Umbilical cord (tissue), 2 donors: ENCODE results near the gene NLRP10. TPM values are rescaled to one million over a fixed set of nuclear protein-coding genes. Genes with fewer than 3 reads are reported as not detected.

Experiments
- DNase-seq: peaks from one replicate; pipeline ENCODE4 v3.0.0-alpha.2; 2015; ENCODE audit warnings: low spot score
- total RNA-seq: library from RNA; depleted of rRNA; stranded (reverse); fragments of >200 nt; gene quantifications from one replicate; pipeline ENCODE4 v1.2.3, GENCODE V29; 2014; ENCODE audit warnings: low replicate concordance; ENCODE audit not compliant: insufficient read depth

The NLRP10 gene
- total RNA-seq, 1 donor from 2014 or later = 5.8 TPM

DNA sequence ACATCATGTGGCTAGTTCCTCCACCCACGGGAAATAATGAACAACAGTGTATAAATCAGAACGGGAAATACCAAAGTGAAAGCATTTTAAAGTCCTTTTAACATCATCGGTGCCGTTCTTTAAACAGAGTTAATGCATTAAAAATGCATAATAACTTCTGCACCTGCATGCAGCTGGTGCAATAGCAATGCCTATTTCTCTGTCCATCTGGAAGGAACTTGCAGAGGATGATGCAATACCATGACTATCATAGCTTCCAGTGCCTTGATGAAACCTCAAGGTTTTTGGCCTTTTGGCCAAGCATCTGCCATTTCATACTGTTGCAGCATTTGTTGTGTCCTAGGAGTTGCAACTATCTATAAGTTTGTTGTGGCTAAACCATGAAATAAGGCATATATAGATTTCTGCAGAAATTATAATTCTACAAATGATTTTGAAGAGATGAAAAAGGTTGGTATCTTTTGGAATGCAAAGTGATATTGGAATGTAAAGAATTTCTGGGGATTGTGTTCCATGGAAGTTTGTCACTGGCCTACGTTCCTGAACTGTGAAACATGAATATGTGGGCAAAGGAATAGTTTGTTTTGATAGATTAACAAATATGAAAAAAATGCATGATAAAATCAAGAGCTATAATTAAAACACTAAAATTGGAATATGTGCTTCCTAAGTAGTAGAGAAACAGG lies 12.1 kb upstream of the NLRP10 start:
- DNase-seq = no peak

DNA sequence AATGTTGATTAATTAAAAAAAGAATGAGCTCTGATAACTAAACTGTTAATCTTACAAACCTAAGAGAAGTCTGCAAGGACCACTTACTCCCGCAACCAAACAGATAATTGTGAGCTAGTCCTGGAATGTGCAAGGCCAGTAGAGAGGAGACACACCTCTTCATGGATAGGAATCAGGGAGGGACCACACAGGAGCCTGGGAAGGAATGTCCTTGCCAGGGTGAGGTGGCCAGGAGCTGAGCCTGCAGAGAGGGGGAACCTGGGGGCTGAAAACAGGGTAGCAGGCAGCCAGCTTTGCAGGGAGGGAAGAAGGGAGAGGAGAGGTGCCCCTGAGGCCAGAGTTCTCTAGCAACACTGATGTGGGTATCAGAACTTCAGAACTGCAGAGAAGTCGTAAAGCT lies 9.4 kb upstream of the NLRP10 start:
- no peak for DNase-seq

DNA sequence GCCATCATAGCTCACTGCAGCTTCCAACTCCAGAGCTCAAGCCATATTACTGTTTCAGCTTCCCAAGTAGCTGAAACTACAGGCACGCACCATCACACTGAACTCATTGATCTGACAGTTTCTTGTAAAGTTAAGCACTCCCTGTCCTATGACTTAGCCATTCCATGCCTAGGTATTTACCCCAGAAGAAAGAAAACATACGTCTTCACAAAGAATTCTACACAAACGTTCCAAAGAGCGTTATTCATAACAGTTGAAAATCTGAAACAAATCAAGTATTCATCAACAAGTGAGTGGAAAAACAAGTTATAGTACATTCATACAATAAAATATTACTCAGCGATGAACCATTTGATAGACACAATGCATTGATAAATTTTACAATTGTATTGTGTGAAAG lies 7.8 kb upstream of the NLRP10 start:
- no peak for DNase-seq

DNA sequence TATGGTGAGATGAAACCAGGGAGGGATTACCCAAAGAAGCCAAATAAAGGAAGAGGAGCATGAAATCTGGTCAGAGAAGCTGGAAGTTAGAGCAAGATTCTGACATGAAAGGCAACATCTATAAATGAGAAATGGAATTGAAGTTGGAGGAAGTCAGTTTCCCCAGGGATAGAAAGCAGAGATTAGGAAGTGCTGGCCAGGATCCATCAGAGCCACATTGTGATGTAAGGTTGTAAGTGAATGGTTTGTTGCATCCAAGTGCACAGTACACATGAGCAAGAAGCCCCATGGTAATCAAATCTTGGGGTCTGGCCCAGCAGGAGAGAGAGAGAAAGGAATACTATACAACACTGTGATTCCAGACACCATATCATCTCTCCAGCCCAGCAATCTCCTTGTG lies 6.6 kb upstream of the NLRP10 start:
- DNase-seq = no peak

DNA sequence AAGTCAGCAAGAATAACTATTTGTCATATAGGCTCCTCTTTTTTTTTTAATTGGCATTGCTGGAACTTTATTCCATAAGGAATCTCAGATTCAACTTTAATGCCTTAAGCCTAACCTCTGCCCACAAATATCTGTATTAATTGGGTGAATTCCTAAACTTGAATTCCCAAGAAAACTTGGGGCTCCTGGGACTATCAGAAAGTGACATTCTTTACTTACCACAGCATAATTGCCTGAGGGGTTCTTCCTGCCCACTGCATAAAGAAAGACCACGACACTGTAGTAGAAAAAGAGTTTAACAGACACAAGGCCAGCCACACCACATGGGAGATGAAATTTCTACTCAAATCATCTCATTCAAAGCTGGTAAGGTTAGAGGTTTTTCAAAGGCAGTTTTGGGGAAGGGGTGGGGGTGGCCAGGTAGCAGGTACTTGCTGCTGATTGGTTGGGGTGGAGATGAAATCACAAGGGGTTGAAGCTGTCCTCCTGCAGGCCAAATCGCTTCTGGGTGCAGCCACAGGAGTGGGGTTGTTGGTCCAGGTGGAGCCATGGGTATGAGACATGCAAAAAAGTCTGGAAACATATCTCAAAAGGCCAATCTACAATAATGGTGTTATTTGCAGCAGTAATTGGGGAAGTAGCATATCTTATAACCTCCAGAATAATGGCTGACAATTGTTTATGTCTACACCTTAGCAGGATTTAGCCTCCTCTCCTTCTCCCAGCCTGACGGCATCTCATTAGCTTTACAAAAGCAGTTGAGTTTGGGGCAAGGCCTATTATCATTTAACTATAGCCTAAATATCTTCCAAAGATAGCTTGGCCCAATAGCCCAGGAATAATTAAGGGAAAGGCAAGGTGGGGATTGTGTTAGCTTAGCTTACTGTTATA lies 4.8 kb upstream of the NLRP10 start:
- no peak for DNase-seq

DNA sequence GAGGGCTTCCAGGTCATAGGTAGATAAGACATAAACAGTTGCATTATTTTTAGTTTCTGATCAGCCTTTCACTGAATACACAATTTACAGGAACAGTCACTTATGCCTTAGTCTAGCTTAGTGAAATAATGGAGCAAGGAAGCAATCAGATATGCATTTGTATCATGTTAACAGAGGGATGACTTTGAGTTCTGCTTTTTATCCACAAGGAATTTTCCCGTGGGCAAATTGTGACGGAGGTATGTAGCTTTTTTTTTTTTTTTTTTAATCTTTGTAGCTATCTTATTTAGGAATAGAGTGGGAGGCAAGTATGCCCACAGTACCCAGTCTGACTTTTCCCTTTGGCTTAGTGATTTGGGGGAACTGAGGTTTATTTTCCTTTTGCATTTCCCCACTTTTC lies 3.4 kb upstream of the NLRP10 start:
- DNase-seq = no peak

DNA sequence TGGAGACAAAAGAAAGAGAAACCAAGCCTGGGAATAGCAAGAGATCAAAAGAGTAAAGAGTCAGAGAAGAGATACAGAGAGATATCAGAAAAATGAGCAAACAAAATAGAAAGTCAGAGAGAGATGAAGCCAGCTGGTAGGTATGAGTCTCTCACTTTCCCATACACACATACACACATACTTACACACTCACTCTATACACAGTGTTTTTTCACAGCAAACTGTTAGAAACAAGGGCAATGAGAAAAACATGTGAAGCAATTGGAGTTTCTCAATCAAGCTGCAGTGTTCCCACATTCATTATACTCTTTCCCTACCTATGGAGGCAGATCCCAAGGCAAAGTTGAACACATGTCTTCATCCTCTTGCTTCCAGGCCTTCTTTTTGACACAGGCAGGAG lies 2.6 kb upstream of the NLRP10 start:
- DNase-seq = no peak

DNA sequence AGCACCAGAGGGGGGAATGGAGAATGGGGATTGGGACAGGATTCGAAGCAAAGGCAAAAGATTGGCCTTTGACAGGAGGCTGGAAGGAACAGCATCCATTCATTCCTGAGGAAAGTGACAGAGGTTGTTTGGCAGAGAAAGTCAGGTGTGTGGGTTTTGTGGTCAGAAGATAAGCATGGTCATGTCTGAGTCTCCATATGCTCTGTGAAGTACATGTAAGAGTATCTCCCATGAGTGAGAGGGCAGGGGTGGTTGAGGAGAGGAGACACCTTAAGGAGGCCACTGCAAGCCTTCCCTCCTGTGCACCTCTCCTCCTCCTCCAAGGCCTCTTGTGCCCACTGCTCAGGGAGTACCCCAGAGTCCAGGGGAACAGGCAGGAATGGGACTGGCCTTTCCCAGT lies 1.9 kb upstream of the NLRP10 start:
- DNase-seq = no peak

DNA sequence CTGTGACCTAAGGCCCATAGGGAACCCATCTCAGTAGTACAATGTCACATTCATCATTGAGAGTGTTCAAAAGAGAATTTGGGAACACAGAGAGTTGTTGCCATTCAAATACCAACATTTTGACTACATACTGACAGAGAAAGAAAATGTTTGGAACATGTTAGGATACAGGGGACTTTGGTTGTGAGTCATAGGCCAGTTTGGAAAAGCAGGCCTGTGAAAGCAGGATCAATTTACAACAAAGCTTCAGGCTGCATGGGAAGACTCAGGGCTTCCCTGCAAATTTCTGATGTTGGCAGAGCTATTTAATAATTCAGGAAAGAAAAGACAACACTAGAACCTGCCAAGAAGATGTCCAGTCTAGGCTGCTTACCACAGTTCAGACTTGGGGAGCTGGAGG lies 374 bp downstream of the NLRP10 start:
- no peak for DNase-seq

DNA sequence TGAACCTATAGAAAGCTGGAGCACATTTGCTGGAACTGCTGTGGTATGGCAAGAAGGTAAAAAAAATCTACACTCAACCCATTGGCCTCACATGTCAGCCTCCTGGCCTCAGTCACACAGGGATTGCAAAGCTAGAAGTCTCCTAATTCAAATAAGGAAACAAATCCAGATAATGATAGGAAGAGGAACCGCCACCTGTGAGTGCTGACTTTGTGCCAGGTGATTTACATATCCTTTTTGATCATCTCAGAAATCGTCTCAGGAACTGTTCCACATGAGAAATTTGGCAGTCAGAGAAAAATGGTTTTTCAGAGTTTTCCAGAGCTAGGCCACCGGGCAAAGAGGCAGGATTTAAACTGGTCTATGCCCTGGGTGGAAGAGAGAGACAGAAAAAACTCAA lies 986 bp downstream of the NLRP10 start:
- DNase-seq = no peak

DNA sequence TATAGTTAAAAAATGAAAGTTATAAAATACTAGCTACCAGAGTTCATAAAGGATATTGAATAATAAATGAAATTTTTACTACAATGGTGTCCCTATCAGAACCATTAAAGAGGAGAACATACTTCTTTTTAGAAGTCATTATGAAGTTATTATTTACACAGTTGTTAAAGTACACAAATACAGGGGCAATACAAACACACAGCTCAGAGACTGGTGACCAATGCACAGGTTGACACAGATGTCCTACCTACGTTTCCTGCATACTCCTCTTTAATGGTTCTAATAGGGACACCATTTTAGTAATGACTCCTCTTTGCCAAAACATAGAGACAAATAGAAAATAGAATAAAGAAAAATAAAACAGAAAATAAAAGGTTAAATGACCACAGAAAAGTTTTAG lies 10.1 kb downstream of the NLRP10 start:
- DNase-seq = no peak

DNA sequence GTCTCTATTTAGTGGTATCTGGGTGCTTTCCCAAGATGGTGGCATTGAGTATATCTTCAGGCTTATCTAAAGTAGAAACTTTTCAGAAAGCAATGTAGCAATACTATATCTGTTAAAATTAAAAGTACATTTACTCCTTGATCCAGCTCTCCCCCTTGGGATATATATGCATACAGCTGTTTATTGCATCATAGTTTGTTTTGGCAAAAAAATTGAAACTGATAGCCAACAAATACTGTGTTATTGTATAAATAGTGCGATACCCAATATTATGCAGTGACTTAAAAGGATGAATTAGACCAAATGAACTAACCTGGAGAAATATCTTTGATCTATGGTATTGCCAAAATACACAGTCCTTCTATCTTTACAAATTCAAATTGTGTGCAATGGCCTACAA lies 15.3 kb downstream of the NLRP10 start:
- no peak for DNase-seq

DNA sequence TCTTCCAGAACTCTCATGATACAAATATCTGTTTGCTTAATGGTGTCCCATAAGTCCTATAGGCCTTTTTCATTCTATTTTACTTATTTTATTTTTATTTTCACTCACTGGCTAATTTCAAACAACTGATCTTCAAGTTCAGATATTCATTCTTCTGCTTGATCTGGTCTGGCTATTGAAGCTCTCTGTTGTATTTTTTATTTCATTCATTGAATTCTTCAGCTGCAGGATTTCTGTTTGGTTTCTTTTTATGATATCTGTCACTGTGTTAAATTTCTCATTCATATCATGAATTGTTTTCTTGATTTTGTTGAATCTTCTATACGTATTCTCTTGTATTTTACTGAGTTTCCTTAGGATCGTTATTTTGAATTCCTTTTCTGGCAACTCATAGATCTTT lies 21.1 kb downstream of the NLRP10 start:
- DNase-seq = no peak

DNA sequence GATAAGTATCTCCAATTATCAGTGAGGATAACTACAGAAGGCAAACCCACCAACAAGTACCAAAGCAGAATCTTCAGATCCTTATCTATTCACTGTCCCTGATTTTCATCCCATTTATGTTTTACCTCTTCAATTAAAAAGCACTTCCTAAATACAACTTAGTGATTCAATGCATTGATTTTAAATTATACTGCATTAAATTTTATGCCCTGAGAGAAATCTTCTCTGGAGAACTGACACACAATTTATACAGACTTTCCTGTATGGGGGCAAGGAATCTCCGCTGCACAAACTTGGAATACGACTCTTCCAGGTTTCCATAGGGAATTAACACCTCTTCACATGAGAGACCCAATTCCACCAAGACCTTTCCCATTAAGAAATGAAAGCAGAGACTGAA lies 23.6 kb downstream of the NLRP10 start, which contains the start of gene OR10A3:
TSS of gene OR10A3 (minus strand) at position 101 of the 400 bp plus-strand sequence. CDS start 2,188 bp downstream, outside the sequence.
- DNase-seq = no peak

DNA sequence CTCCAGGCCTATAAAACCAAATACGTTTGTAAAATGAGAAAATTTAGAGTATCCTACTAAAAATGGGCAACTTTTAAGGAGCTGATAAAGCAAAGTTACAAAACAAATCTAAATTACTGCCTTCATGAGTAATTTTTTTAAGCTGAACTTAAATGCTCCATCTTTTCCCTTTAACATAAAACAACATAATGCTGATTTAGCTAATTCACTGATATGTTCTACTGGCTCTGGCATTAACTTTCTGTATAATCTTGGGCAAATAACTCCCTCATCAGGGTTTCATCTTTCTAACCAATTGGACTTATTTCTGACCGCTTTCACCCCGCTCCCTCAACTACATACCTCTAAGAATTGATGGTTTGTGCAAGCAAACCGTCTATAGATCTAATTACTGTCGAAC lies 24.1 kb downstream of the NLRP10 start:
- no peak for DNase-seq

DNA sequence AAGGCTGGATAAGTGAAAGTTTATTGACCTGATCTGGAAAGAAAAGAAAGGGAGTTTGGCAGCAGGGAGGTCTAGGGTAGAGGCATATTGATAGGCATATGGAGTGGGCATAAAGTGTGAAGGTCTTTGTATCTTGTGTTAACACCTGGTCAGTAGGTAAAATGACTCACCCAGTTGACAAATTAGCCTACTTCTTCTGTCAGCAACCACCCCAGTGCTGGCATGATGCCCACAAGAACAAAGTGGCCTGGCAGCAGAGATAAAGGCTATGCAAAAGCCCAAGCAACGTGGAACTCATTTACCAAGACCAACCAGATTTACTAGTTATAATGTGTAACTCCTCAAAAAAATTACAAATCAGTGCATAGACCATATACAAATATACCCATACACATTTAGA lies 28.6 kb downstream of the NLRP10 start:
- no peak for DNase-seq

DNA sequence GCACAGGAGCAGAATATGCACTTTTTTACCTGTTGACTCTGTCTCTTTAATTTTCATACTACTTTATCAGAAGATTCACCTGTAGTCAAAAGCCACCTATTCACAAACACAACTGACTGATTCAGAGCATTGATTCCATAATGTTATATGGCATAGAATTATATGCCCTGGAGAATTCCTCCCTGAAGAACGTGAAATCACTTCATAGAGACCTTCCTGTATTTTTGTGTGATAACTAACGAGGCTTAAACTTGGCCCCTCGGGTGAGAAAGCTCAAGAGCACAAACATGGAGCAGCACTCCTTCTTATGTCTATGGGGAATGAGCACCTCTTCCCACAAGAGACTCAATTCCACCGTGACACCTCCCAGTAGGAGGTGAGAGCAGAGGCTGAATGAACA lies 34.1 kb downstream of the NLRP10 start, which contains the start of gene OR10A6:
TSS of gene OR10A6 (minus strand) at position 101 of the 400 bp plus-strand sequence. CDS start 2,606 bp downstream, outside the sequence.
- DNase-seq = no peak

DNA sequence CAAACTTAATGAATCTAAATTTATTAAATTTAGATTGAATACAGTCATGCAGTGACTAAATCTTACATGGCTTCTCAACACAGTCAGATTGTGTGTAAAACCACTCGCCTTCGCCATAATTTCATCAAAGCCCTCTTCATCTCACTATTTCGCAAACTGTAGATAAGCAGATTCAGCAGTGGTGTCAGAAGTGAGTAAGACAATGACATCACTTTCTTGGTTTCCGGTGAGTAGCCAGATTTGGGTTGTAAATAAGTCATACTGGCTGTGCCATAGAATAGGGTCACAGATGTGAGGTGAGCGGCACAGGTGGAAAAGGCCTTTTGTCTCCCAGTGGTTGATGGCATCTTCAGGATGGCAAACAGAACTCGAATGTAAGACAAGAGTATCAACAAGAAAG lies 37.6 kb downstream of the NLRP10 start:
- DNase-seq = no peak

DNA sequence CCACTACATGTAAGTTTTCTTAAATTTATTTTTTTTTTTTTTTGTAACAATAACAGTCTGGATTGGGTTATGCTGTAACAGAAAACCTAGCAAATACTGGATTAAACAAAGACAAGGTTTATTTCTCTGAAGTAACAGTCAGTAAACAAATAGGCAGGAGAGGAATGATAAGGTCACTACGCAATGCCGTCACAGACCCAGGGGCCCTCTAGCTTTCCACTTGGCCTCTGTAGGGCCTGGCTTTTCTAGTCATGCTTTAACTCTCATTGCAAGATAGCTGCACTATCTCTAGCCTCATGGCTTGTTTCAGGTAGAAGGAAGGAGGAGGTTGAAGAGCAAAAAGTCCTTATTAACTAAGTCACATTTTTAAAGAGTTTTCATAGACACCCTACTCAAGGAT lies 40.7 kb downstream of the NLRP10 start:
- no peak for DNase-seq

DNA sequence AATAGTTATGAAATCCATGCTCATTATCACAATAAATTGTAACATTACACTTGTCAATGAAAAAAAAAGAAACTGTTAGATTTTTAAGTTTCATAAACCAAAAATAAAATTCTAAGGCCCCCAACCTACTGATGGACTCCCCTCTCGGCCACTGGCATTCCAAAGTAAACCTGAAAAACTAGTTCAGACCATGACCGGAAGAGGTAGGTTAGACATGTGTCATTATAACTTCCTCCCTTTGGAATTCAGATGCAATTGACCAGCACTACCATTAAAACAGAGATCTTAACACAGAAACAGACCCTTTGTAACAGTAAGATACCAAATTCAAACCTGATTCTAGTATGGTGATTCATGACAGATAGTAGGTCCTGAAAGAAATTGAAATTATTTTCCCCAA lies 47.1 kb downstream of the NLRP10 start:
- DNase-seq = no peak
